ENCODE measurements around the gene TASL.

- TF ChIP-seq GABPA (IDR thresholded peaks at IDR 0.05; ENCODE audit: low read depth) (no peak), CTCF (IDR thresholded peaks at IDR 0.05; ENCODE audit: insufficient read depth, low read length) (no peak), POLR2AphosphoS5 (IDR thresholded peaks at IDR 0.05; ENCODE audit: low read depth) (no peak), REST (IDR thresholded peaks at IDR 0.05; ENCODE audit: insufficient replicate concordance, low read depth) (no peak), SPI1 (IDR thresholded peaks at IDR 0.05; ENCODE audit: borderline replicate concordance, low read depth) (no peak)
Observed at GRCh38 chrX:30618160-30618765, 40.7 kb upstream of the TASL start.

Measured in HL-60 (cell line).